Measurements from ENCODE around the gene PRR16.

PRR16 gene

GRCh38 chr5:120512068-120512467 lies 48.0 kb downstream of the PRR16 start:
- no peak for TF ChIP-seq CTCF (IDR thresholded peaks at IDR 0.05; ENCODE audit: low read depth, low read length)
- H3K4me3 ChIP-seq (ENCODE audit: low read depth, low read length): no peak overlapping the region

- TF ChIP-seq CTCF (IDR thresholded peaks at IDR 0.05; ENCODE audit: low read depth, low read length): no peak
- no peak overlapping the region for H3K4me3 ChIP-seq (ENCODE audit: low read depth, low read length)
Measured at GRCh38 chr5:120512791-120513650, 48.9 kb downstream of the PRR16 start.

GRCh38 chr5:120516805-120517204 lies 52.7 kb downstream of the PRR16 start:
- no peak overlapping the region for H3K4me3 ChIP-seq (ENCODE audit: low read depth, low read length)
- no peak for TF ChIP-seq CTCF (IDR thresholded peaks at IDR 0.05; ENCODE audit: low read depth, low read length)

GRCh38 chr5:120517607-120518252 lies 53.6 kb downstream of the PRR16 start:
- TF ChIP-seq CTCF (IDR thresholded peaks at IDR 0.05; ENCODE audit: low read depth, low read length): no peak
- H3K4me3 ChIP-seq (ENCODE audit: low read depth, low read length): no peak overlapping the region

- no peak for TF ChIP-seq CTCF (IDR thresholded peaks at IDR 0.05; ENCODE audit: low read depth, low read length)
- H3K4me3 ChIP-seq (ENCODE audit: low read depth, low read length): no peak overlapping the region
Measured at GRCh38 chr5:120518581-120518980, 54.5 kb downstream of the PRR16 start.

- TF ChIP-seq CTCF (IDR thresholded peaks at IDR 0.05; ENCODE audit: low read depth, low read length): no peak
- H3K4me3 ChIP-seq (ENCODE audit: low read depth, low read length): no peak overlapping the region
Measured at GRCh38 chr5:120527251-120527650, 63.2 kb downstream of the PRR16 start.

- TF ChIP-seq CTCF (IDR thresholded peaks at IDR 0.05; ENCODE audit: low read depth, low read length): no peak
Measured at GRCh38 chr5:120528609-120529008, 64.5 kb downstream of the PRR16 start.

More at GRCh38 chr5:120528609-120529008, 64.5 kb downstream of the PRR16 start:
- no peak overlapping the region for H3K4me3 ChIP-seq (ENCODE audit: low read depth, low read length)
